Measurements from ENCODE around the gene PRDM2.

PRDM2 gene

DNA sequence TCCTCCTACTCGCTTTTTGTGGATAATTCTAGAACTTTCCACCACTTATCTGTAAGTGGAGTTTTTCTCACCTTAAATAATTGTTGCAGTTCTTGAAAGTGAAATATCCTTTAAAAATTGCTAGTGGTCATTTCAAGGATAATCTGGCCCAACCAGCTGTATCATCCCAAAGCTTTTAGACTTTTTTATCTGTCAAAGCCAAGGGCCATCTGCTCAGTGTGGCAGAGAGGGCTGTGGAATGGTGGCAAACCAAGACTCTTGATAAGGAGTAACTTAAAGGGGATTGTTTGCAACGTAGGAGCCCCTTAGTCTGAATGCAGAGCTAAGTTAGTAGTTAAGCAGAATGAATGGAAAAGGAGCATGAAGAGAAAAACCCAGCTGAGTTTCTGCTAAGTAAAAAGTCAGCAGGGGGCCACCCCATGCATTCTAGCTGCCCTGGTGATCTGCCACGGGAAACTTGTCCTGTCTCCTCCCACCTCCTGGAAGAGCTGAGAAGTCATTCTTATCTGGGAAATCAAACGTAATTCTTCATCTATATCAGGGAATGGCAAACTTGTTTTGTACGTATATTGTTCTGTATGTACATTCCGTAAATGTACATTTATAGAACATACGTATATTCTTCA is 169.3 kb downstream of the PRDM2 start:
- no peak for DNase-seq

DNA sequence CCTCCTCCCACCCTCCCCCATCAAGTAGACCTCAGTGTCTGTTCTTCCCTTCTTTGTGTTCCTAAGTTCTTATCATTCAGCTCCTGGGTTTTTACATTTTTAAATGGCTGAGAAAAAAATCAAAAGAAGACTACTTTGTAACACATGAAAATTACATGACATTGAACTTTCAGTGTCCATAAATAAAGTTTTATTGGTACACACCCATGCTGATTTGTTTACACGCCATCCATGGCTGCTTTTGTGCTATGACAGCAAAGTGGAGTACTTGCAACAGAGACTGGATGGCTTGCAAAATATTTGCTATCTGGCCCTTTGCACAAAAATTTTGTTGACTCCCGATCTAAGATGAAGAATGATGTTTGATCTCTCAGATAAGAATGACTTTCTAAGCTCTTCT is 171.4 kb downstream of the PRDM2 start:
- DNase-seq = no peak

DNA sequence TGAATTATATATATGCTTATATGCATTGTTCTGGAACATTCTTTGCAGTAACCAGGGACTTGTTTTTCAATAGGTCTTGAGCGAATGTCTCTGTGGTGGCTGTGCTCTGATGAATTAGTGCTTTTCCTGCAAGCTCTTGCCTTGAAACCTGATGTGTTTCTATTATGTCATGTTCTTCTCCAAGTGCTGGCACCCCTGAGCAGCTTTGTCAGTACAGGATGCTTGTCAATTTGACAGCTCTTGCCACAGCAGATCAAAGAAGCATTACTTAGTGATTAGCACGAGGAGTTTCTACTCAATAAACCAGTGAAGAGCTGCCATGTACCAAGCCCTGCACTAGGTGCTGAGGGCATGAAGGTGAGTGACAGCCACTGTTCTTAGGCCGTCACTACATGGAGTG is 171.9 kb downstream of the PRDM2 start:
- no peak for DNase-seq

DNA sequence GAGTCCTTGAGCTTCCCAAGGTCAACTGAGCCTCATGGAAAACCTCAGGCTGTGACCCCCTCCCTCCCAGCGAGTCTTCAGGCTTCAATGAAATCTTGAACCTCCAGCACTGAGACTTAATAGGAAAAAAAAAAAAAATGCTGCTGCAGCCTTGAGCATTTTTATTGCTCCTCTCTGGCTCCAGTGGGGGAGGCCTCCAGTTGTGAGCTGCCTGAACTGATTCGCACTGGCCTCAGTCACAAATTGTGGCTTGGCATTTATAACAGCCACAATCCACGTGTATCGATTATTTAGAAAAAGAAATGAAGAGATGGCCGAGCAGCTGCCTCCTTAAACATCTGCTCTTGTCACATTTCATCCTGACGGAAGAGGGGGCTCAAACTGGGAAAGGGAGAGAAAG is 173.0 kb downstream of the PRDM2 start:
- DNase-seq = no peak
